Type B pancreatic cell (in vitro differentiated cells): ENCODE data around the gene FHDC1. TPM values are rescaled to one million over a fixed set of nuclear protein-coding genes. Genes with fewer than 3 reads are reported as not detected.

Source experiments
- DNase-seq: peaks from one replicate; pipeline ENCODE4 v3.0.0; 2021; ENCODE audit warnings: mixed read lengths; ENCODE audit not compliant: unreplicated experiment; ENCODE audit errors: extremely low spot score
- H3K27ac Mint-ChIP-seq: 2 replicates; pipeline ENCODE4 v1.8.0; 2021; ENCODE audit warnings: mild to moderate bottlenecking, mixed read lengths
- H3K27me3 Mint-ChIP-seq: 2 replicates; pipeline ENCODE4 v1.8.0; 2021; ENCODE audit warnings: mixed read lengths
- H3K36me3 Mint-ChIP-seq: 2 replicates; pipeline ENCODE4 v1.8.0; 2021; ENCODE audit warnings: mixed read lengths
- H3K4me1 Mint-ChIP-seq: one replicate; pipeline ENCODE4 v1.8.0; 2021; ENCODE audit warnings: mixed read lengths; ENCODE audit not compliant: unreplicated experiment
- H3K4me3 Mint-ChIP-seq: 2 replicates; pipeline ENCODE4 v1.8.0; 2021; ENCODE audit warnings: mild to moderate bottlenecking, mixed read lengths
- H3K9me3 Mint-ChIP-seq: 2 replicates; pipeline ENCODE4 v1.8.0; 2021; ENCODE audit warnings: mixed read lengths
- CTCF ChIP-seq: fragments of 200-600 bp; sonication (generic); conservative IDR thresholded peaks from 2 replicates; pipeline ENCODE4 v1.5.0; 2021; ENCODE audit warnings: antibody characterized with exemption, mild to moderate bottlenecking
- total RNA-seq: library from RNA; stranded (reverse); gene quantifications from 2 replicates; pipeline ENCODE4 v1.2.1, GENCODE V29; 2021; ENCODE audit warnings: low replicate concordance

FHDC1 gene
- total RNA-seq, 1 donor from 2014 or later: 23.1 TPM

- Mint-ChIP-seq H3K27ac (no peak overlapping the region), H3K4me1 (peaks cover 11% of the 10 kb centered on the region), H3K4me3 (no peak overlapping the region), H3K36me3 (no peaks in the 10 kb centered on the region), H3K27me3 (no peaks in the 10 kb centered on the region), H3K9me3 (peaks cover 4% of the 10 kb centered on the region)
- TF ChIP-seq CTCF: no peak
- DNase-seq: no peak
These were observed 83.8 kb downstream of the FHDC1 start for GRCh38 chr4:153019906-153020305.

- H3K27me3 Mint-ChIP-seq: no peaks in the 10 kb centered on the region
- no peak overlapping the region for H3K27ac Mint-ChIP-seq
- DNase-seq: no peak
- no peak overlapping the region for H3K4me3 Mint-ChIP-seq
- no peaks in the 10 kb centered on the region for H3K36me3 Mint-ChIP-seq
- peaks cover 11% of the 10 kb centered on the region for H3K4me1 Mint-ChIP-seq
- TF ChIP-seq CTCF: no peak
- H3K9me3 Mint-ChIP-seq: peaks cover 4% of the 10 kb centered on the region
These were observed 84.3 kb downstream of the FHDC1 start for GRCh38 chr4:153020457-153020856.

GRCh38 chr4:153021276-153021675, 85.2 kb downstream of the FHDC1 start:
- DNase-seq: no peak
- Mint-ChIP-seq H3K9me3 (peaks cover 4% of the 10 kb centered on the region), H3K4me1 (peaks cover 14% of the 10 kb centered on the region), H3K27ac (no peak overlapping the region), H3K36me3 (no peaks in the 10 kb centered on the region), H3K4me3 (no peak overlapping the region), H3K27me3 (no peaks in the 10 kb centered on the region)
- no peak for TF ChIP-seq CTCF

GRCh38 chr4:153022241-153022715, 86.2 kb downstream of the FHDC1 start:
- no peak overlapping the region for H3K27ac Mint-ChIP-seq
- H3K36me3 Mint-ChIP-seq: no peaks in the 10 kb centered on the region
- TF ChIP-seq CTCF: no peak
- no peaks in the 10 kb centered on the region for H3K27me3 Mint-ChIP-seq
- H3K4me3 Mint-ChIP-seq: no peak overlapping the region
- no peak for DNase-seq
- peaks cover 14% of the 10 kb centered on the region for H3K4me1 Mint-ChIP-seq
- peaks cover 4% of the 10 kb centered on the region for H3K9me3 Mint-ChIP-seq

GRCh38 chr4:153023139-153023538, 87.0 kb downstream of the FHDC1 start:
- no peaks in the 10 kb centered on the region for H3K27me3 Mint-ChIP-seq
- no peak for DNase-seq
- TF ChIP-seq CTCF: no peak
- H3K27ac Mint-ChIP-seq: peak overlapping the region; percentile 49
- no peaks in the 10 kb centered on the region for H3K9me3 Mint-ChIP-seq
- no peaks in the 10 kb centered on the region for H3K36me3 Mint-ChIP-seq
- H3K4me1 Mint-ChIP-seq: peaks cover 14% of the 10 kb centered on the region
- no peak overlapping the region for H3K4me3 Mint-ChIP-seq
